ENCODE results near the gene PIK3C3.

The PIK3C3 gene

GRCh38 chr18:42095732-42096377 lies 140.8 kb downstream of the PIK3C3 start:
- no peak for TF ChIP-seq CTCF (IDR thresholded peaks at IDR 0.05)

GRCh38 chr18:42100248-42100647 lies 145.2 kb downstream of the PIK3C3 start:
- no peak for TF ChIP-seq CTCF (IDR thresholded peaks at IDR 0.05)

GRCh38 chr18:42100911-42101310 lies 145.9 kb downstream of the PIK3C3 start:
- no peak for TF ChIP-seq CTCF (IDR thresholded peaks at IDR 0.05)

GRCh38 chr18:42105394-42105793 lies 150.4 kb downstream of the PIK3C3 start:
- no peak for TF ChIP-seq CTCF (IDR thresholded peaks at IDR 0.05)

- no peak for TF ChIP-seq CTCF (IDR thresholded peaks at IDR 0.05)
Measured at GRCh38 chr18:42106784-42107183, 151.8 kb downstream of the PIK3C3 start.

- no peak for TF ChIP-seq CTCF (IDR thresholded peaks at IDR 0.05)
Measured at GRCh38 chr18:42107287-42107686, 152.3 kb downstream of the PIK3C3 start.

- no peak for TF ChIP-seq CTCF (IDR thresholded peaks at IDR 0.05)
Measured at GRCh38 chr18:42107691-42108450, 152.8 kb downstream of the PIK3C3 start.

Data from LNCAP (cell line).